ENCODE data around the gene DAAM1.

- TF ChIP-seq CTCF (conservative IDR thresholded peaks at IDR 0.05; ENCODE audit: low read depth, low read length) (no peak), EZH2 (IDR thresholded peaks at IDR 0.05; ENCODE audit: borderline replicate concordance, low read depth, low read length, poor library complexity, severe bottlenecking) (no peak)
Observed at GRCh38 chr14:59321626-59321949, 133.1 kb downstream of the DAAM1 start.
